Measurements from ENCODE around the gene HNF1A.

Gene HNF1A

GRCh38 chr12:121026274-121027045 lies 48.1 kb downstream of the HNF1A start:
- TF ChIP-seq ZFX (IDR thresholded peaks at IDR 0.05) (no peak), CTCF (conservative IDR thresholded peaks at IDR 0.05) (no peak; the same call in 1 of the 2 replicates)
- no peak overlapping the region for H3K27ac ChIP-seq

- TF ChIP-seq ZFX (IDR thresholded peaks at IDR 0.05) (no peak), CTCF (conservative IDR thresholded peaks at IDR 0.05) (no peak)
- H3K27ac ChIP-seq, result no peak overlapping the region
Observed at GRCh38 chr12:121030576-121031212, 52.4 kb downstream of the HNF1A start.

- H3K27ac ChIP-seq, result no peak overlapping the region
- TF ChIP-seq CTCF (conservative IDR thresholded peaks at IDR 0.05) (no peak), ZFX (IDR thresholded peaks at IDR 0.05) (no peak)
Observed at GRCh38 chr12:121033625-121034349, 55.4 kb downstream of the HNF1A start.

GRCh38 chr12:121034616-121035305 lies 56.4 kb downstream of the HNF1A start:
- no peak for TF ChIP-seq ZFX (IDR thresholded peaks at IDR 0.05)
- no peak for TF ChIP-seq CTCF (conservative IDR thresholded peaks at IDR 0.05)
- no peak overlapping the region for H3K27ac ChIP-seq

- no peak overlapping the region for H3K27ac ChIP-seq
- no peak for TF ChIP-seq ZFX (IDR thresholded peaks at IDR 0.05)
- TF ChIP-seq CTCF (conservative IDR thresholded peaks at IDR 0.05), result no peak
Observed at GRCh38 chr12:121036810-121037326, 58.5 kb downstream of the HNF1A start.

GRCh38 chr12:121038861-121039668 lies 60.7 kb downstream of the HNF1A start, which contains the start of gene OASL:
Gene OASL, minus strand, starts transcription at chr12:121039246. Its CDS starts 275 bp downstream, at chr12:121038971.
- no peak for TF ChIP-seq CTCF (conservative IDR thresholded peaks at IDR 0.05)
- no peak for TF ChIP-seq ZFX (IDR thresholded peaks at IDR 0.05)
- no peak within 1 kb of the TSS for H3K27ac ChIP-seq
